GM23338 (cell line): ENCODE measurements around the gene DIP2C. TPM values are rescaled to one million over a fixed set of nuclear protein-coding genes. Genes with fewer than 3 reads are reported as not detected.

ENCODE experiments used
- ATAC-seq: fragments of 200-7000 bp; cut with Tn5 transposase; 3 replicates; pipeline ENCODE4 v1.9.1; 2020
- DNase-seq: peaks from one replicate; pipeline ENCODE4 v3.0.0-alpha.2; 2015; ENCODE audit warnings: low spot score
- H2AFZ ChIP-seq: fragments of 200-600 bp; sonication (generic); 2 replicates; pipeline ENCODE4 v1.8.0; 2016; ENCODE audit warnings: antibody characterized with exemption, mild to moderate bottlenecking, moderate library complexity
- H3F3A ChIP-seq: fragments of 200-600 bp; sonication (generic); replicated peaks from 2 replicates; pipeline ENCODE4 v1.8.0; 2017; ENCODE audit warnings: antibody characterized with exemption, mixed run types, low read depth
- H3K27ac ChIP-seq: fragments of 200-600 bp; sonication (generic); 2 replicates; pipeline ENCODE4 v1.6.1; 2016; ENCODE audit warnings: low read depth
- H3K27me3 ChIP-seq: fragments of 200-600 bp; sonication (generic); 2 replicates; pipeline ENCODE4 v1.8.0; 2016; ENCODE audit warnings: mild to moderate bottlenecking, mixed run types, moderate library complexity; ENCODE audit not compliant: insufficient read depth
- H3K36me3 ChIP-seq: fragments of 200-600 bp; sonication (generic); 2 replicates; pipeline ENCODE4 v1.8.0; 2016; ENCODE audit warnings: mild to moderate bottlenecking; ENCODE audit not compliant: insufficient read depth
- H3K4me1 ChIP-seq: fragments of 200-600 bp; sonication (generic); 2 replicates; pipeline ENCODE4 v1.8.0; 2016; ENCODE audit warnings: mild to moderate bottlenecking, moderate library complexity; ENCODE audit not compliant: insufficient read depth
- H3K4me2 ChIP-seq: fragments of 200-600 bp; sonication (generic); 2 replicates; pipeline ENCODE4 v1.7.1; 2017; ENCODE audit warnings: mixed run types
- H3K4me3 ChIP-seq: fragments of 200-600 bp; sonication (generic); 2 replicates; pipeline ENCODE4 v1.6.1; 2016; ENCODE audit warnings: mixed run types
- H3K79me2 ChIP-seq: fragments of 200-600 bp; sonication (generic); replicated peaks from 2 replicates; pipeline ENCODE4 v1.8.0; 2017; ENCODE audit warnings: mild to moderate bottlenecking; ENCODE audit not compliant: insufficient read depth
- H3K9me2 ChIP-seq: fragments of 200-600 bp; sonication (generic); 2 replicates; pipeline ENCODE4 v1.8.0; 2017; ENCODE audit not compliant: insufficient read depth
- H4K20me1 ChIP-seq: fragments of 200-600 bp; sonication (generic); replicated peaks from 2 replicates; pipeline ENCODE4 v1.8.0; 2017; ENCODE audit warnings: mild to moderate bottlenecking; ENCODE audit not compliant: insufficient read depth
- H3K27ac Mint-ChIP-seq: 2 replicates; pipeline ENCODE4 v1.8.0; 2020; ENCODE audit warnings: inconsistent platforms, mild to moderate bottlenecking, moderate library complexity, mixed read lengths
- H3K27me3 Mint-ChIP-seq: 3 replicates; pipeline ENCODE4 v1.8.0; 2022; ENCODE audit warnings: low read depth, mild to moderate bottlenecking, moderate library complexity, mixed read lengths, inconsistent platforms; ENCODE audit not compliant: insufficient read depth, poor library complexity
- H3K36me3 Mint-ChIP-seq: 3 replicates; pipeline ENCODE4 v1.8.0; 2021; ENCODE audit warnings: low read depth, mild to moderate bottlenecking, inconsistent platforms, moderate library complexity, mixed read lengths
- H3K4me1 Mint-ChIP-seq: 3 replicates; pipeline ENCODE4 v1.8.0; 2020; ENCODE audit warnings: mild to moderate bottlenecking, inconsistent platforms, mixed read lengths
- H3K4me3 Mint-ChIP-seq: 3 replicates; pipeline ENCODE4 v1.8.0; 2021; ENCODE audit warnings: moderate library complexity, mild to moderate bottlenecking, inconsistent platforms, mixed read lengths
- H3K9me3 Mint-ChIP-seq: 3 replicates; pipeline ENCODE4 v1.8.0; 2020; ENCODE audit warnings: moderate library complexity, mild to moderate bottlenecking, inconsistent platforms, mixed read lengths
- CREB1 ChIP-seq: fragments of 250-450 bp; sonication (Bioruptor Pico); IDR thresholded peaks from 2 replicates; pipeline ENCODE4 v1.5.0; 2020; ENCODE audit warnings: low read depth, mild to moderate bottlenecking, moderate library complexity
- CTCF ChIP-seq, 2 experiments: fragments of 200-600 bp in 1 of 2; sonication (generic) in 1 of 2; conservative IDR thresholded peaks; 2 replicates each; pipeline versions ENCODE4 v1.5.1 to v1.6.1; 2016 to 2017; ENCODE audit warnings: antibody characterized with exemption in 2 of 2, low read depth in 2 of 2, mild to moderate bottlenecking in 2 of 2, moderate library complexity in 1 of 2
- EZH2phosphoT487 ChIP-seq: fragments of 200-600 bp; sonication (generic); IDR thresholded peaks from one replicate; pipeline ENCODE4 v1.8.1; 2018; ENCODE audit warnings: antibody characterized with exemption; ENCODE audit not compliant: unreplicated experiment
- JUNB ChIP-seq: IDR thresholded peaks from one replicate; pipeline ENCODE4 v1.6.1; 2016; ENCODE audit warnings: antibody characterized with exemption; ENCODE audit not compliant: unreplicated experiment
- NANOG ChIP-seq: IDR thresholded peaks from 2 replicates; pipeline ENCODE4 v1.6.1; 2016; ENCODE audit warnings: antibody characterized with exemption, borderline replicate concordance
- REST ChIP-seq: IDR thresholded peaks from one replicate; pipeline ENCODE4 v1.6.1; 2018; ENCODE audit warnings: antibody characterized with exemption; ENCODE audit not compliant: unreplicated experiment
- STAT1 ChIP-seq: IDR thresholded peaks from one replicate; pipeline ENCODE4 v1.6.1; 2016; ENCODE audit warnings: antibody characterized with exemption; ENCODE audit not compliant: unreplicated experiment
- ZNF114 ChIP-seq: fragments of 250-450 bp; sonication (Bioruptor Pico); IDR thresholded peaks from 2 replicates; pipeline ENCODE4 v1.5.0; 2020; ENCODE audit warnings: mild to moderate bottlenecking, moderate library complexity
- ZNF331 ChIP-seq: fragments of 250-450 bp; sonication (Bioruptor Pico); IDR thresholded peaks from 2 replicates; pipeline ENCODE4 v1.5.0; 2020; ENCODE audit warnings: low read depth, mild to moderate bottlenecking, moderate library complexity
- ZNF462 ChIP-seq: fragments of 250-450 bp; sonication (Bioruptor Pico); IDR thresholded peaks from 2 replicates; pipeline ENCODE4 v1.5.0; 2020; ENCODE audit warnings: mild to moderate bottlenecking, moderate library complexity
- polyA plus RNA-seq: library from polyadenylated mRNA; unstranded; fragments of >200 nt; fragmentation: Nextera tagmentation; extraction: Ambion mirVana; gene quantifications from 2 replicates; pipeline ENCODE4 v1.2.1, GENCODE V29; 2016
- total RNA-seq: library from RNA; depleted of rRNA; stranded (reverse); fragments of >200 nt; shearing (Covaris generic); gene quantifications from 2 replicates; pipeline ENCODE4 v1.2.3, GENCODE V29; 2014
- TF ChIP-seq, protein P1 (sequence below): IDR thresholded peaks from 2 replicates; pipeline ENCODE4 v1.6.1; 2016; ENCODE audit warnings: antibody characterized with exemption

The DIP2C gene
- total and polyA plus RNA-seq, 2 experiments from 2014 or later: 5.1 to 7.7 TPM

- Histone ChIP-seq H3K79me2 (no peaks in the 10 kb centered on the region), H3F3A (no peaks in the 10 kb centered on the region), H3K27ac (no peak overlapping the region), H3K4me3 (no peak overlapping the region), H3K36me3 (no peaks in the 10 kb centered on the region), H2AFZ (no peak overlapping the region), H3K4me2 (no peak overlapping the region), H3K9me2 (no peaks in the 10 kb centered on the region), H3K27me3 (no peaks in the 10 kb centered on the region), H3K4me1 (no peaks in the 10 kb centered on the region), H4K20me1 (no peaks in the 10 kb centered on the region)
- Mint-ChIP-seq H3K36me3 (peaks cover 2% of the 10 kb centered on the region; the same call in 2 of the 3 replicates), H3K27me3 (peaks cover 6% of the 10 kb centered on the region), H3K9me3 (no peaks in the 10 kb centered on the region; the same call in 2 of the 3 replicates), H3K27ac (no peak overlapping the region), H3K4me3 (no peak overlapping the region), H3K4me1 (peaks cover 18% of the 10 kb centered on the region)
- TF ChIP-seq STAT1 (no peak), ZNF331 (no peak), CREB1 (CRISPR knock-in tag) (no peak), ZNF114 (CRISPR knock-in tag) (no peak), REST (no peak), EZH2phosphoT487 (no peak), JUNB (no peak), CTCF (conservative IDR thresholded peaks at IDR 0.05; ENCODE audit: low read depth in 2 of 2) (no peak), ZNF462 (CRISPR knock-in tag) (no peak), NANOG (no peak)
- TF ChIP-seq, protein P1, sequence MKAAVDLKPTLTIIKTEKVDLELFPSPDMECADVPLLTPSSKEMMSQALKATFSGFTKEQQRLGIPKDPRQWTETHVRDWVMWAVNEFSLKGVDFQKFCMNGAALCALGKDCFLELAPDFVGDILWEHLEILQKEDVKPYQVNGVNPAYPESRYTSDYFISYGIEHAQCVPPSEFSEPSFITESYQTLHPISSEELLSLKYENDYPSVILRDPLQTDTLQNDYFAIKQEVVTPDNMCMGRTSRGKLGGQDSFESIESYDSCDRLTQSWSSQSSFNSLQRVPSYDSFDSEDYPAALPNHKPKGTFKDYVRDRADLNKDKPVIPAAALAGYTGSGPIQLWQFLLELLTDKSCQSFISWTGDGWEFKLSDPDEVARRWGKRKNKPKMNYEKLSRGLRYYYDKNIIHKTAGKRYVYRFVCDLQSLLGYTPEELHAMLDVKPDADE: no peak
- DNase-seq (no peak), ATAC-seq (peak; percentile 33; the same call in 1 of the 3 replicates)
Observed at GRCh38 chr10:451021-451471, 238.4 kb downstream of the DIP2C start.
